Suprapubic skin (tissue), 4 donors: Measurements from ENCODE around the gene USP17L27. TPM values are rescaled to one million over a fixed set of nuclear protein-coding genes. Genes with fewer than 3 reads are reported as not detected.
"Not testable (repeated sequence)": the region's sequence is repeated elsewhere in the genome, so short reads cannot be mapped to it uniquely, and the experiment has no call there.

Source experiments
- DNase-seq, 2 donors: peaks; one replicate each; pipeline ENCODE4 v3.0.0-alpha.2; 2019; ENCODE audit warnings: low spot score in 2 of 2
- H3K27ac ChIP-seq: fragments of 200-600 bp; sonication (generic); one replicate; pipeline ENCODE4 v1.5.1; 2019
- H3K27me3 ChIP-seq: fragments of 200-600 bp; sonication (generic); one replicate; pipeline ENCODE4 v1.5.1; 2019
- H3K36me3 ChIP-seq: fragments of 200-600 bp; sonication (generic); one replicate; pipeline ENCODE4 v1.5.1; 2019
- H3K4me1 ChIP-seq: fragments of 200-600 bp; sonication (generic); one replicate; pipeline ENCODE4 v1.5.1; 2019
- H3K4me3 ChIP-seq: fragments of 200-600 bp; sonication (generic); one replicate; pipeline ENCODE4 v1.5.1; 2019; ENCODE audit warnings: mild to moderate bottlenecking
- H3K9me3 ChIP-seq: fragments of 200-600 bp; sonication (generic); one replicate; pipeline ENCODE4 v1.5.1; 2019
- CTCF ChIP-seq, 2 donors: fragments of 200-600 bp in 1 of 2; fragments of 450-650 bp in 1 of 2; sonication (generic) in 1 of 2; IDR thresholded peaks; one replicate each; pipeline ENCODE4 v1.5.1; 2016 to 2019; ENCODE audit warnings: antibody characterized with exemption in 2 of 2, mild to moderate bottlenecking in 1 of 2, moderate library complexity in 1 of 2
- EP300 ChIP-seq: sonication (generic); formaldehyde crosslinking; IDR thresholded peaks from one replicate; pipeline ENCODE4 v1.6.1; 2017; ENCODE audit warnings: antibody characterized with exemption
- POLR2A ChIP-seq, 2 donors: fragments of 450-650 bp; IDR thresholded peaks; one replicate each; pipeline ENCODE4 v1.6.1; 2017; ENCODE audit warnings: antibody characterized with exemption in 2 of 2, mild to moderate bottlenecking in 2 of 2, moderate library complexity in 2 of 2
- POLR2AphosphoS5 ChIP-seq, 3 donors: sonication (generic); formaldehyde crosslinking; IDR thresholded peaks; one replicate each; pipeline ENCODE4 v1.6.1; 2017; ENCODE audit warnings: antibody characterized with exemption in 3 of 3
- WGBS: methylation state at CpG from one replicate; pipeline ENCODE4 v1.1.5; 2018; 5-methylcytosine and 5-hydroxymethylcytosine counted together
- total RNA-seq, 4 donors: library from RNA; depleted of rRNA; stranded (reverse); fragments of >200 nt; gene quantifications; one replicate each; pipeline ENCODE4 v1.1.0, GENCODE V29; 2016

The USP17L27 gene
- total RNA-seq, 4 donors from 2014 or later, result not detected

- DNase-seq, result peak in 1 of 2 donors; percentile 56
- WGBS, result 32% methylated on average over 25 of the region's 36 CpGs
- not testable (repeated sequence) for H3K27me3 ChIP-seq, H3K4me1 ChIP-seq, H3K27ac ChIP-seq, H3K9me3 ChIP-seq, H3K36me3 ChIP-seq
- peak in 1 of 2 donors; percentile 54 for TF ChIP-seq CTCF (IDR thresholded peaks at IDR 0.05)
- peak overlapping the region; percentile 42 for H3K4me3 ChIP-seq
These were observed 37.1 kb downstream of the USP17L27 start for GRCh38 chr4:9381012-9381534.

GRCh38 chr4:9384126-9384525 lies 40.2 kb downstream of the USP17L27 start:
- TF ChIP-seq EP300 (no peak), POLR2AphosphoS5 (IDR thresholded peaks at IDR 0.05) (no peak), POLR2A (IDR thresholded peaks at IDR 0.05) (no peak), CTCF (IDR thresholded peaks at IDR 0.05) (no peak)
- Histone ChIP-seq H3K27me3 (no peaks in the 10 kb centered on the region), H3K27ac (no peak overlapping the region), H3K36me3 (no peaks in the 10 kb centered on the region), H3K4me3 (no peak overlapping the region), H3K4me1 (no peaks in the 10 kb centered on the region), H3K9me3 (no peaks in the 10 kb centered on the region)
- 54% methylated on average over 1 of the region's 1 CpG for WGBS
- no peak for DNase-seq

GRCh38 chr4:9389001-9389400 lies 45.1 kb downstream of the USP17L27 start:
- not testable (repeated sequence) for H3K27ac ChIP-seq, DNase-seq, H3K9me3 ChIP-seq, H3K36me3 ChIP-seq, H3K4me3 ChIP-seq, H3K27me3 ChIP-seq, H3K4me1 ChIP-seq
- WGBS, result 31% methylated on average over 2 of the region's 2 CpGs

Other genes starting within 250 kb of the USP17L27 start
- not detected for gene FAM90A26, start 173.7 kb upstream of the USP17L27 start, total RNA-seq
- gene USP17L10, start 133.5 kb upstream of the USP17L27 start, total RNA-seq, result not detected
- gene USP17L11, start 128.7 kb upstream of the USP17L27 start, total RNA-seq, result not detected
- not detected for gene USP17L12, start 124.0 kb upstream of the USP17L27 start, total RNA-seq
- gene USP17L13, start 119.3 kb upstream of the USP17L27 start, total RNA-seq, result not detected
- gene USP17L15, start 109.8 kb upstream of the USP17L27 start, total RNA-seq, result not detected
- not detected for gene USP17L17, start 100.3 kb upstream of the USP17L27 start, total RNA-seq
- gene USP17L18, start 95.5 kb upstream of the USP17L27 start, total RNA-seq, result not detected
- gene USP17L19, start 90.8 kb upstream of the USP17L27 start, total RNA-seq, result not detected
- gene USP17L20, start 86.0 kb upstream of the USP17L27 start, total RNA-seq, result not detected
- not detected for gene USP17L21, start 81.3 kb upstream of the USP17L27 start, total RNA-seq
- gene USP17L22, start 76.5 kb upstream of the USP17L27 start, total RNA-seq, result not detected
- not detected for gene USP17L24, start 19.0 kb upstream of the USP17L27 start, total RNA-seq
- gene USP17L25, start 14.2 kb upstream of the USP17L27 start, total RNA-seq, result not detected
- gene USP17L26, start 9.5 kb upstream of the USP17L27 start, total RNA-seq, result not detected
- gene USP17L5, start 4.7 kb upstream of the USP17L27 start, total RNA-seq, result not detected
- not detected for gene USP17L28, start 4.7 kb downstream of the USP17L27 start, total RNA-seq
- not detected for gene USP17L29, start 9.5 kb downstream of the USP17L27 start, total RNA-seq
- not detected for gene USP17L30, start 19.0 kb downstream of the USP17L27 start, total RNA-seq
- not detected for gene DEFB131A, start 100.3 kb downstream of the USP17L27 start, total RNA-seq